CD4-positive, alpha-beta T cell (primary cell): ENCODE data around the gene ERVV-1. TPM values are rescaled to one million over a fixed set of nuclear protein-coding genes. Genes with fewer than 3 reads are reported as not detected.

Experiments
- ATAC-seq: fragments of 200-7000 bp; cut with Tn5 transposase; one replicate; pipeline ENCODE4 v1.10.0; 2022; ENCODE audit warnings: mild to moderate bottlenecking; ENCODE audit not compliant: poor library complexity
- CTCF ChIA-PET: fragments of 350-600 bp; sonication (Branson Sonifier 250); formaldehyde crosslinking; loops from one replicate; lab custom pipeline; 2021; ENCODE audit warnings: antibody characterized with exemption, inconsistent platforms; lab: Charles Lee
- POLR2A ChIA-PET: fragments of 350-600 bp; sonication (Branson Sonifier 250); formaldehyde crosslinking; loops from one replicate; lab custom pipeline; 2021; ENCODE audit warnings: antibody characterized with exemption, inconsistent platforms; lab: Charles Lee
- DNase-seq, 14 experiments: peaks; one replicate each; pipeline ENCODE4 v3.0.0-alpha.2; 2013 to 2020; ENCODE audit warnings: mixed read lengths in 2 of 14
- H3K27ac ChIP-seq, 2 donors: one replicate each; pipeline versions ENCODE4 v1.5.1 to v1.7.0; 2013; ENCODE audit warnings: low read length in 2 of 2, low read depth in 1 of 2, mild to moderate bottlenecking in 1 of 2
- H3K27me3 ChIP-seq, 2 experiments: 1 replicate in 1 of 2; 2 replicates in 1 of 2; pipeline versions ENCODE4 v1.6.1 to v1.7.0; 2013; ENCODE audit warnings: low read length in 2 of 2, control low read depth in 1 of 2, mild to moderate bottlenecking in 1 of 2, moderate library complexity in 1 of 2; ENCODE audit not compliant: insufficient read depth in 2 of 2, control insufficient read depth in 1 of 2
- H3K36me3 ChIP-seq: one replicate; pipeline ENCODE4 v1.6.1; 2013; ENCODE audit warnings: low read length, control low read depth; ENCODE audit not compliant: insufficient read depth
- H3K4me1 ChIP-seq: one replicate; pipeline ENCODE4 v1.6.1; 2013; ENCODE audit warnings: low read length, control low read depth; ENCODE audit not compliant: insufficient read depth
- H3K4me3 ChIP-seq: one replicate; pipeline ENCODE4 v1.5.1; 2013; ENCODE audit warnings: mild to moderate bottlenecking, low read length, moderate library complexity
- H3K9me3 ChIP-seq, 2 experiments: 1 replicate in 1 of 2; 2 replicates in 1 of 2; pipeline versions ENCODE4 v1.6.1 to v1.7.0; 2013; ENCODE audit warnings: low read length in 2 of 2, mild to moderate bottlenecking in 2 of 2, control low read depth in 1 of 2, moderate library complexity in 1 of 2; ENCODE audit not compliant: control insufficient read depth in 1 of 2, insufficient read depth in 1 of 2
- H3K27ac Mint-ChIP-seq: one replicate; pipeline ENCODE4 v1.8.0; 2020; ENCODE audit warnings: mixed read lengths
- H3K27me3 Mint-ChIP-seq: one replicate; pipeline ENCODE4 v1.8.0; 2021; ENCODE audit warnings: mixed read lengths
- H3K36me3 Mint-ChIP-seq: one replicate; pipeline ENCODE4 v1.8.0; 2021; ENCODE audit warnings: low read depth, mixed read lengths
- H3K4me1 Mint-ChIP-seq: one replicate; pipeline ENCODE4 v1.8.0; 2021; ENCODE audit warnings: low read depth, mixed read lengths
- H3K4me3 Mint-ChIP-seq: one replicate; pipeline ENCODE4 v1.8.0; 2020; ENCODE audit warnings: mild to moderate bottlenecking, mixed read lengths
- H3K9me3 Mint-ChIP-seq: one replicate; pipeline ENCODE4 v1.8.0; 2020; ENCODE audit warnings: mixed read lengths
- CTCF ChIP-seq: fragments of 200-600 bp; IDR thresholded peaks from one replicate; pipeline ENCODE4 v1.8.0; 2022; ENCODE audit warnings: antibody characterized with exemption, mild to moderate bottlenecking
- intact Hi-C, 2 experiments: fragments of 100-400 bp; cut with DNase I in 1 of 2; cut with micrococcal nuclease in 1 of 2; formaldehyde crosslinking; loops; one replicate each; pipeline versions ENCODE4 v1.15.1 to v1.9.0; 2023 to 2025; cut with DNase I, micrococcal nuclease
- total RNA-seq, 174 experiments: library from RNA in 2 of 174; stranded (reverse) in 2 of 174; gene quantifications; one replicate each; pipeline ENCODE4 v1.2.3 and lab custom pipeline; 2021 to 2026

The ERVV-1 gene
- total RNA-seq, 2 experiments from 2014 or later, result not detected

- intact Hi-C loops, result no loop called here
- Mint-ChIP-seq H3K4me3 (no peak overlapping the region), H3K36me3 (peaks cover 27% of the 10 kb centered on the region), H3K4me1 (no peaks in the 10 kb centered on the region), H3K27ac (no peak overlapping the region), H3K27me3 (peaks cover 13% of the 10 kb centered on the region), H3K9me3 (peaks cover 17% of the 10 kb centered on the region)
- Histone ChIP-seq H3K4me1 (peaks cover 3% of the 10 kb centered on the region), H3K4me3 (no peak overlapping the region), H3K9me3 (peaks cover 51 to 63% of the 10 kb centered on the region in 2 experiments), H3K36me3 (no peaks in the 10 kb centered on the region), H3K27ac (no peak overlapping the region), H3K27me3 (peaks cover 0 to 4% of the 10 kb centered on the region in 2 experiments)
- DNase-seq (no peak), ATAC-seq (no peak)
- CTCF ChIA-PET, result no interaction called here
- POLR2A ChIA-PET, result no interaction called here
- no peak for TF ChIP-seq CTCF
Observed at GRCh38 chr19:53041366-53041765, 27.6 kb downstream of the ERVV-1 start.

- ATAC-seq (no peak), DNase-seq (no peak)
- H3K9me3 ChIP-seq, result peaks cover 38 to 49% of the 10 kb centered on the region in 2 experiments
- no peak overlapping the region for H3K4me3 ChIP-seq
- no peak for TF ChIP-seq CTCF
- H3K4me1 Mint-ChIP-seq, result no peaks in the 10 kb centered on the region
- no peaks in the 10 kb centered on the region for H3K27me3 ChIP-seq
- no peak overlapping the region for H3K27ac Mint-ChIP-seq
- no peak overlapping the region for H3K27ac ChIP-seq
- intact Hi-C loops, result no loop called here
- POLR2A ChIA-PET, result no interaction called here
- H3K27me3 Mint-ChIP-seq, result no peaks in the 10 kb centered on the region
- no peaks in the 10 kb centered on the region for H3K36me3 ChIP-seq
- H3K4me1 ChIP-seq, result no peaks in the 10 kb centered on the region
- peaks cover 12% of the 10 kb centered on the region for H3K9me3 Mint-ChIP-seq
- H3K36me3 Mint-ChIP-seq, result peaks cover 8% of the 10 kb centered on the region
- CTCF ChIA-PET, result no interaction called here
- H3K4me3 Mint-ChIP-seq, result no peak overlapping the region
Observed at GRCh38 chr19:53045536-53045935, 31.8 kb downstream of the ERVV-1 start.

- Mint-ChIP-seq H3K27me3 (no peaks in the 10 kb centered on the region), H3K27ac (no peak overlapping the region), H3K4me1 (no peaks in the 10 kb centered on the region), H3K4me3 (no peak overlapping the region), H3K9me3 (peaks cover 14% of the 10 kb centered on the region), H3K36me3 (peaks cover 15% of the 10 kb centered on the region)
- TF ChIP-seq CTCF, result no peak
- ChIA-PET POLR2A (no interaction called here), CTCF (no interaction called here)
- Histone ChIP-seq H3K27me3 (no peaks in the 10 kb centered on the region), H3K9me3 (peaks cover 44 to 58% of the 10 kb centered on the region in 2 experiments), H3K4me3 (no peak overlapping the region), H3K27ac (no peak overlapping the region), H3K36me3 (no peaks in the 10 kb centered on the region), H3K4me1 (no peaks in the 10 kb centered on the region)
- intact Hi-C loops, result no loop called here
- DNase-seq (no peak), ATAC-seq (no peak)
Observed at GRCh38 chr19:53047379-53047778, 33.7 kb downstream of the ERVV-1 start.
